GM23338 (cell line): Measurements from ENCODE around the gene MEIOSIN.

Source experiments
- EZH2 ChIP-seq: fragments of 200-600 bp; sonication (generic); IDR thresholded peaks from one replicate; pipeline ENCODE4 v1.8.0; 2017; ENCODE audit warnings: antibody characterized with exemption, mild to moderate bottlenecking, low read depth; ENCODE audit not compliant: unreplicated experiment
- POLR2AphosphoS5 ChIP-seq: IDR thresholded peaks from 2 replicates; pipeline ENCODE4 v1.6.1; 2016; ENCODE audit warnings: antibody characterized with exemption, low read depth
- TF ChIP-seq, protein P1 (sequence below), 2 experiments: fragments of 200-600 bp in 1 of 2; sonication (generic) in 1 of 2; conservative IDR thresholded peaks; 2 replicates each; pipeline versions ENCODE4 v1.5.1 to v1.6.1; 2016 to 2017; ENCODE audit warnings: antibody characterized with exemption in 2 of 2, low read depth in 2 of 2, mild to moderate bottlenecking in 2 of 2, moderate library complexity in 1 of 2
- TF ChIP-seq, protein P2 (sequence below): fragments of 250-450 bp; sonication (Bioruptor Pico); IDR thresholded peaks from 2 replicates; pipeline ENCODE4 v1.5.0; 2020; ENCODE audit warnings: mild to moderate bottlenecking, moderate library complexity

DNA sequence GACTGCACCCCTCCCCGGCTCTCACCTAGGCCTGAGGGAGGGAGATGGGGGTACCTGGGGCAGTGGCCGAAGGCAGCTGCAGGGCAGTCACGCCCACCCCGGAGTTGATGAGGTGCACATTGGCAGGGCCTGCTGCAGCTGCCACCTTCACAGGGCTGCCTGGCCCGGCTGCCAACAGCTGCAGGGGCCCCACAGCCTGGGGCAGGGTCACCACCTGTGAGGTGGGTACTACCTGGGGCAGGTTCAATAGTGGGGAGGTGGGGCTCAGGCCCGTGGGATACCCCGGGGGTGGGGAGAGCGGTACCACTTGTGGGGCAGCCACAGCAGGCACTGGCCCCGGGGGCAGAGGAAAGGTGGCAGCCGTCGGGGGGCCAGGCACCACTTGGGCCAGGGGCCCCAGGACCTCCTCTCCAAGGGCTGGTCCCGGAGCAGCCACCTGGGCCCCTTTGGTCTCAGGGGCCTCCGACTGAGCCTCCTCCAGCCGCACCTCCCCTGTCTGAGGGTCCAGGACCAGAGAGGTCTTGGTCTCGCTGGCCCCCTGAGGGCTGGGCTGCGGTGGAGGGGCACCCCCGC lies 33.1 kb downstream of the MEIOSIN start:
- no peak for TF ChIP-seq POLR2AphosphoS5
- TF ChIP-seq, protein P1, sequence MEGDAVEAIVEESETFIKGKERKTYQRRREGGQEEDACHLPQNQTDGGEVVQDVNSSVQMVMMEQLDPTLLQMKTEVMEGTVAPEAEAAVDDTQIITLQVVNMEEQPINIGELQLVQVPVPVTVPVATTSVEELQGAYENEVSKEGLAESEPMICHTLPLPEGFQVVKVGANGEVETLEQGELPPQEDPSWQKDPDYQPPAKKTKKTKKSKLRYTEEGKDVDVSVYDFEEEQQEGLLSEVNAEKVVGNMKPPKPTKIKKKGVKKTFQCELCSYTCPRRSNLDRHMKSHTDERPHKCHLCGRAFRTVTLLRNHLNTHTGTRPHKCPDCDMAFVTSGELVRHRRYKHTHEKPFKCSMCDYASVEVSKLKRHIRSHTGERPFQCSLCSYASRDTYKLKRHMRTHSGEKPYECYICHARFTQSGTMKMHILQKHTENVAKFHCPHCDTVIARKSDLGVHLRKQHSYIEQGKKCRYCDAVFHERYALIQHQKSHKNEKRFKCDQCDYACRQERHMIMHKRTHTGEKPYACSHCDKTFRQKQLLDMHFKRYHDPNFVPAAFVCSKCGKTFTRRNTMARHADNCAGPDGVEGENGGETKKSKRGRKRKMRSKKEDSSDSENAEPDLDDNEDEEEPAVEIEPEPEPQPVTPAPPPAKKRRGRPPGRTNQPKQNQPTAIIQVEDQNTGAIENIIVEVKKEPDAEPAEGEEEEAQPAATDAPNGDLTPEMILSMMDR (conservative IDR thresholded peaks at IDR 0.05; ENCODE audit: low read depth in 2 of 2), result no peak
- TF ChIP-seq, protein P2, sequence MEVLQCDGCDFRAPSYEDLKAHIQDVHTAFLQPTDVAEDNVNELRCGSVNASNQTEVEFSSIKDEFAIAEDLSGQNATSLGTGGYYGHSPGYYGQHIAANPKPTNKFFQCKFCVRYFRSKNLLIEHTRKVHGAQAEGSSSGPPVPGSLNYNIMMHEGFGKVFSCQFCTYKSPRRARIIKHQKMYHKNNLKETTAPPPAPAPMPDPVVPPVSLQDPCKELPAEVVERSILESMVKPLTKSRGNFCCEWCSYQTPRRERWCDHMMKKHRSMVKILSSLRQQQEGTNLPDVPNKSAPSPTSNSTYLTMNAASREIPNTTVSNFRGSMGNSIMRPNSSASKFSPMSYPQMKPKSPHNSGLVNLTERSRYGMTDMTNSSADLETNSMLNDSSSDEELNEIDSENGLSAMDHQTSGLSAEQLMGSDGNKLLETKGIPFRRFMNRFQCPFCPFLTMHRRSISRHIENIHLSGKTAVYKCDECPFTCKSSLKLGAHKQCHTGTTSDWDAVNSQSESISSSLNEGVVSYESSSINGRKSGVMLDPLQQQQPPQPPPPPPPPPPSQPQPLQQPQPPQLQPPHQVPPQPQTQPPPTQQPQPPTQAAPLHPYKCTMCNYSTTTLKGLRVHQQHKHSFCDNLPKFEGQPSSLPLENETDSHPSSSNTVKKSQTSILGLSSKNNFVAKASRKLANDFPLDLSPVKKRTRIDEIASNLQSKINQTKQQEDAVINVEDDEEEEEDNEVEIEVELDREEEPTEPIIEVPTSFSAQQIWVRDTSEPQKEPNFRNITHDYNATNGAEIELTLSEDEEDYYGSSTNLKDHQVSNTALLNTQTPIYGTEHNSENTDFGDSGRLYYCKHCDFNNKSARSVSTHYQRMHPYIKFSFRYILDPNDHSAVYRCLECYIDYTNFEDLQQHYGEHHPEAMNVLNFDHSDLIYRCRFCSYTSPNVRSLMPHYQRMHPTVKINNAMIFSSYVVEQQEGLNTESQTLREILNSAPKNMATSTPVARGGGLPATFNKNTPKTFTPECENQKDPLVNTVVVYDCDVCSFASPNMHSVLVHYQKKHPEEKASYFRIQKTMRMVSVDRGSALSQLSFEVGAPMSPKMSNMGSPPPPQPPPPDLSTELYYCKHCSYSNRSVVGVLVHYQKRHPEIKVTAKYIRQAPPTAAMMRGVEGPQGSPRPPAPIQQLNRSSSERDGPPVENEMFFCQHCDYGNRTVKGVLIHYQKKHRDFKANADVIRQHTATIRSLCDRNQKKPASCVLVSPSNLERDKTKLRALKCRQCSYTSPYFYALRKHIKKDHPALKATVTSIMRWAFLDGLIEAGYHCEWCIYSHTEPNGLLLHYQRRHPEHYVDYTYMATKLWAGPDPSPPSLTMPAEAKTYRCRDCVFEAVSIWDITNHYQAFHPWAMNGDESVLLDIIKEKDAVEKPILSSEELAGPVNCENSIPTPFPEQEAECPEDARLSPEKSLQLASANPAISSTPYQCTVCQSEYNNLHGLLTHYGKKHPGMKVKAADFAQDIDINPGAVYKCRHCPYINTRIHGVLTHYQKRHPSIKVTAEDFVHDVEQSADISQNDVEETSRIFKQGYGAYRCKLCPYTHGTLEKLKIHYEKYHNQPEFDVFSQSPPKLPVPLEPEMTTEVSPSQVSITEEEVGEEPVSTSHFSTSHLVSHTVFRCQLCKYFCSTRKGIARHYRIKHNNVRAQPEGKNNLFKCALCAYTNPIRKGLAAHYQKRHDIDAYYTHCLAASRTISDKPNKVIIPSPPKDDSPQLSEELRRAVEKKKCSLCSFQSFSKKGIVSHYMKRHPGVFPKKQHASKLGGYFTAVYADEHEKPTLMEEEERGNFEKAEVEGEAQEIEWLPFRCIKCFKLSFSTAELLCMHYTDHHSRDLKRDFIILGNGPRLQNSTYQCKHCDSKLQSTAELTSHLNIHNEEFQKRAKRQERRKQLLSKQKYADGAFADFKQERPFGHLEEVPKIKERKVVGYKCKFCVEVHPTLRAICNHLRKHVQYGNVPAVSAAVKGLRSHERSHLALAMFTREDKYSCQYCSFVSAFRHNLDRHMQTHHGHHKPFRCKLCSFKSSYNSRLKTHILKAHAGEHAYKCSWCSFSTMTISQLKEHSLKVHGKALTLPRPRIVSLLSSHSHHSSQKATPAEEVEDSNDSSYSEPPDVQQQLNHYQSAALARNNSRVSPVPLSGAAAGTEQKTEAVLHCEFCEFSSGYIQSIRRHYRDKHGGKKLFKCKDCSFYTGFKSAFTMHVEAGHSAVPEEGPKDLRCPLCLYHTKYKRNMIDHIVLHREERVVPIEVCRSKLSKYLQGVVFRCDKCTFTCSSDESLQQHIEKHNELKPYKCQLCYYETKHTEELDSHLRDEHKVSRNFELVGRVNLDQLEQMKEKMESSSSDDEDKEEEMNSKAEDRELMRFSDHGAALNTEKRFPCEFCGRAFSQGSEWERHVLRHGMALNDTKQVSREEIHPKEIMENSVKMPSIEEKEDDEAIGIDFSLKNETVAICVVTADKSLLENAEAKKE, result no peak
- no peak for TF ChIP-seq EZH2
